GM19035 (cell line): ENCODE measurements around the gene N4BP2L2.

Experiments used
- ATAC-seq: cut with Tn5 transposase; IDR thresholded peaks from one replicate; pipeline ENCODE4 v1.9.1; 2021; ENCODE audit not compliant: unreplicated experiment

The N4BP2L2 gene

GRCh38 chr13:32383836-32384618 lies 154.6 kb downstream of the N4BP2L2 start:
- no peak for ATAC-seq
